22Rv1 (cell line): Measurements from ENCODE around the gene EMC10.

Experiments used
- CTCF ChIP-seq: fragments of 450-650 bp; IDR thresholded peaks from 2 replicates; pipeline ENCODE4 v1.5.1; 2017; ENCODE audit warnings: mild to moderate bottlenecking
- ZFX ChIP-seq: fragments of 450-650 bp; IDR thresholded peaks from 2 replicates; pipeline ENCODE4 v1.6.1; 2017; ENCODE audit warnings: antibody characterized with exemption, borderline replicate concordance

DNA sequence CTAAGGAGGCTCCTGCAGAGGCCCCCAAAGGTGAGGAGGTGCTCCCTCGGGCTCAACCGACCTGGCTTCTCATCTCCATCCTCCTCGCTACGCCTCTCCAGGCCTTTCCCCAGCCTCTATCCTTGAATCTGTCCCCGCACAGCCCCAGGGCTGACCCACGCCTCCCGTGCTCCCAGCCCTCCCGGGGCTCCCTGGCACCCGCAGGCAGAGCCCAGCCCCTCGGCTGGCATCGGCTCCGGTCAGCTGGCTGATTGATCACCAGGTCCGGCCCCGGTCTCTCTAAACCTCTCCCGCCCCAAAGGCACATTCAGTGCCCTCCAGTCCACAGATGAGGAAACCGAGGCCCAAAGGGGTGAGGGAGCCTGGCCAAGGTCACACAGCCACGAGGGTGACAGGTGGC lies 41.1 kb upstream of the EMC10 start:
- TF ChIP-seq CTCF, result no peak
- no peak for TF ChIP-seq ZFX
